C4-2B (cell line): ENCODE results near the gene HERC4.
"Not testable (repeated sequence)": the region's sequence is repeated elsewhere in the genome, so short reads cannot be mapped to it uniquely, and the experiment has no call there.

Experiments
- H3K27ac ChIP-seq: fragments of 450-650 bp; 2 replicates; pipeline ENCODE4 v1.5.1; 2017
- ZFX ChIP-seq: fragments of 450-650 bp; IDR thresholded peaks from 2 replicates; pipeline ENCODE4 v1.6.1; 2017
- TF ChIP-seq, protein P1 (sequence below): fragments of 450-650 bp; conservative IDR thresholded peaks from 2 replicates; pipeline ENCODE4 v1.5.1; 2017; ENCODE audit warnings: mild to moderate bottlenecking

The HERC4 gene

DNA sequence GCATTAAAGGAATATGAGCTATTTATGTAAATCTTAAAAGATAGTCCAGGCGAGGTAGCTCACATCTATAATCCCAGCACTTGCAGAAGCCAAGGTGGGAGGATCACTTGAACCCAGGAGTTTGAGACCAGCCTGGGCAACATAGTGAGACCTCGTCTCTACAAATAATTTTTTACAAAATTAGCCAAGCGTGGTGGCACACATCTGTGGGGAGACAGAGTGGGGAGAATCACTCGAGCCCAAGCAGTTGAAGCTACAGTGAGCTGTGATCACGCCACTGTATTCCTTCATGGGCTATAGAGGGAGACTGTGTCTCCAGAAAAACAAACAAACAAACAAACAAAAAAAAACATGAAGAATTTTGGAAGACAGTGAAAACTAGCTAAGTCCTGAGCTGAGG is 28.4 kb downstream of the HERC4 start:
- no peak for TF ChIP-seq ZFX
- TF ChIP-seq, protein P1, sequence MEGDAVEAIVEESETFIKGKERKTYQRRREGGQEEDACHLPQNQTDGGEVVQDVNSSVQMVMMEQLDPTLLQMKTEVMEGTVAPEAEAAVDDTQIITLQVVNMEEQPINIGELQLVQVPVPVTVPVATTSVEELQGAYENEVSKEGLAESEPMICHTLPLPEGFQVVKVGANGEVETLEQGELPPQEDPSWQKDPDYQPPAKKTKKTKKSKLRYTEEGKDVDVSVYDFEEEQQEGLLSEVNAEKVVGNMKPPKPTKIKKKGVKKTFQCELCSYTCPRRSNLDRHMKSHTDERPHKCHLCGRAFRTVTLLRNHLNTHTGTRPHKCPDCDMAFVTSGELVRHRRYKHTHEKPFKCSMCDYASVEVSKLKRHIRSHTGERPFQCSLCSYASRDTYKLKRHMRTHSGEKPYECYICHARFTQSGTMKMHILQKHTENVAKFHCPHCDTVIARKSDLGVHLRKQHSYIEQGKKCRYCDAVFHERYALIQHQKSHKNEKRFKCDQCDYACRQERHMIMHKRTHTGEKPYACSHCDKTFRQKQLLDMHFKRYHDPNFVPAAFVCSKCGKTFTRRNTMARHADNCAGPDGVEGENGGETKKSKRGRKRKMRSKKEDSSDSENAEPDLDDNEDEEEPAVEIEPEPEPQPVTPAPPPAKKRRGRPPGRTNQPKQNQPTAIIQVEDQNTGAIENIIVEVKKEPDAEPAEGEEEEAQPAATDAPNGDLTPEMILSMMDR: no peak

GRCh38 chr10:68043030-68043429 is 32.1 kb downstream of the HERC4 start:
- TF ChIP-seq, protein P1: no peak
- TF ChIP-seq ZFX: no peak
- H3K27ac ChIP-seq: no peak overlapping the region

More for the DNA sequence above, 28.4 kb downstream of the HERC4 start:
- H3K27ac ChIP-seq: no peak overlapping the region

- TF ChIP-seq ZFX: no peak
- TF ChIP-seq, protein P1: no peak
- H3K27ac ChIP-seq: no peak overlapping the region
These were observed 43.0 kb downstream of the HERC4 start for GRCh38 chr10:68032113-68032512.

- TF ChIP-seq, protein P1: no peak
- no peak for TF ChIP-seq ZFX
- no peak overlapping the region for H3K27ac ChIP-seq
These were observed 47.7 kb downstream of the HERC4 start for GRCh38 chr10:68027429-68027828.

- TF ChIP-seq ZFX: no peak
- no peak overlapping the region for H3K27ac ChIP-seq
These were observed 51.8 kb downstream of the HERC4 start for GRCh38 chr10:68023292-68023691.

- not testable (repeated sequence) for H3K27ac ChIP-seq
These were observed 52.8 kb downstream of the HERC4 start for GRCh38 chr10:68022324-68022723.

- H3K27ac ChIP-seq: not testable (repeated sequence)
These were observed 58.6 kb downstream of the HERC4 start for GRCh38 chr10:68016519-68016918.

DNA sequence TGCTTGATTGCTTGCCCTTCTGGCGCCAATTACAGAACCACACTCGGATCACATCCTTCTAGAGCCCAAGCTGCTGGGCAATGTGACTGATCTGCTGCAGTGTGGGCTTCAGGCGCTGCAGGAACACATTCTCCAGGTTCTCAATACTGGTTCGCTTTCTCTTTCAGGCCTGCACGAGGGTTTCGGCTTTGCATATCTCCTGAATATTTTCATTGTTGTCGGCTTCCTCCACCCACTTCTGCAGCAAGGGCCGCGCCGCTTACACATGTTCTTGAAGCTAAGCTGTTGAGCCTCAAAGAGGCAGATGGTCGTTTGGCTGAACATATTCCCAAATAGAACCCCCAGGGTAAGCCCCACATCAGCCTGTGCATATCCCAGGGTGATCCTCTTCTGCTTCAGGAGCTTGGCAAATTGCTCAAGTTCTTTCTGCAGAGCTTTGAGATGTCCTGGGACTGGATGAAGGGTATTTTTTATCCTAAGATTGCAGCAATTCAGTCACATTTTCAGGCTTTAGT is 64.6 kb downstream of the HERC4 start:
- no peak overlapping the region for H3K27ac ChIP-seq
- TF ChIP-seq, protein P1: no peak
- no peak for TF ChIP-seq ZFX

DNA sequence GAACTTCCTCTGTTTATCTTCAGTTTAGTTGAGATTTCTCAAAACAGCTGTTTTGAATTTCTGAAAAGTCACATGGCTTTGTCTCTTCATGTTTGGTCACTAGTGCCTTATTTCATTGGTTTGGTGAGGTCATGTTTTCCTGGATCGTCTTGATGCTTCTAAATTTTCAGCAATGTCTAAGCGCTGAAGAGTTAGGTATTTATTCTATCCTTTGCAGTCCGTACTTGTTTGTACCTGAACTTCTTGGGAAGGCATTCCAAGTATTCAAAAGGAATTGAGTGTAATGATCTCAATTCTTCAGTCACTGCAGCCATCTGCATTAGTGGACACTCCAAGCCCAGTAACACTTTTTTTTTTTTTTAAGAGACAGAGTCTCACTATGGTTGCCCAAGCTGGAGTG is 67.7 kb downstream of the HERC4 start:
- no peak overlapping the region for H3K27ac ChIP-seq
- TF ChIP-seq, protein P1: no peak
- no peak for TF ChIP-seq ZFX
